GM21423 (cell line): Measurements from ENCODE around the gene SOD2.
"Not testable (repeated sequence)": the region's sequence is repeated elsewhere in the genome, so short reads cannot be mapped to it uniquely, and the experiment has no call there.

ENCODE experiments used
- ATAC-seq: cut with Tn5 transposase; IDR thresholded peaks from one replicate; pipeline ENCODE4 v1.9.1; 2021; ENCODE audit warnings: mild to moderate bottlenecking, moderate library complexity; ENCODE audit not compliant: unreplicated experiment

The SOD2 gene

GRCh38 chr6:159693128-159693893 lies at the start of gene SOD2:
Gene SOD2 (minus strand): TSS chr6:159693241. CDS start chr6:159693167, 74 bp downstream.
- peak; percentile 81 for ATAC-seq

DNA sequence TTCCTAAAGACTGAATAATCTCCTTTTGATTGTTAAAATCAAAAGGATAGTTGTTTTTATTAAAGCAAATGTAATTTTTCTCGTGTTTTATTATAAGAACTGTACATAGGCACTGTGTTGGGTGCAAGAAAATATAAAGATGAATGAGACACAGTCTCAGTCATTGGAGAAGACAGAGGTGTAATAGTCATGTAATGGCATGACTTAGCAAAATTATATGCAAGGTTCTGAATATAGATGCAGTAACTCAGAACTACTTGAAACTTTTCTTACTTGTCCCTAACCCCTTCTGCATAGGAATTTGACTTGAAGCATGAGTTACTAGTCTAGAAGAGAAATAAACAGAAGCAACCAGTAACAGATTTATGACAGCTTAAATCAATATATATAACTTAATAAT lies 49.1 kb upstream of the SOD2 start:
- ATAC-seq: no peak

DNA sequence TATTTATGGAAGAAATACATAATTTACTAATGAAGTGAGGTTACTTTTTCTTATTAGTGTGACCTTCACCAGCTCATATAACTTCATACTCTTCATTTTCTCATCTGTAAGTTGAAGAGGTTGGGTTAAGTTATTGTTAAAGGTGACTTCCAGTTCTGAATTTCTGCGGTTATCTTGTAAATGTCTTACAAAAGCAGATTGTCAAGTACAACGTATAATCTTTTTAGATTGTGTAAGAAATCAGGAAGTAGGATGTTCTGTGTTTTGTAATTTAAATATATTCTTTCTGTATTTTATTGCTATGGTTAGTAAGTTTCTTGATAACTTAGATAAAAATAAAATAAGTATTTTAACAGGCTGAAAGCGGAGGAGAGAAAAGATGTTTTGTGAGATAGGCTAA lies 46.3 kb upstream of the SOD2 start:
- ATAC-seq: no peak

GRCh38 chr6:159736908-159737307 lies 43.9 kb upstream of the SOD2 start:
- no peak for ATAC-seq

DNA sequence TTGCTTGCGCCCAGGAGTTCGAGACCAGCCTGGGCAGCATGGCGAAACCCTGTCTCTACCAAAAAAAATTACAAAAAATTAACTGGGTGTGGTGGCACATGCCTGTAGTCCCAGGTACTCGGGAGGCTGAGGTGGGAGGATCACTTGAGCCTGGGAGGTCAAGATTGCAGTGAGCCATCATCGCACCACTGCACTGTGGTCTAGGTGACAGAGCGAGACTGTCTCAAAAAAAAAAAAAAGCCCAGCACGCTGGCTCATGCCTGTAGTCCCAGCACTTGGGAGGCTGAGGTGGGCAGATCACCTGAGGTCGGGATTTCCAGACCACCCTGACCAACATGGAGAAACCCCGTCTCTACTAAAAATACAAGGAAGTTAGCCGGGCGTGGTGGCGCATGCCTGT lies 40.4 kb upstream of the SOD2 start:
- ATAC-seq: not testable (repeated sequence)

DNA sequence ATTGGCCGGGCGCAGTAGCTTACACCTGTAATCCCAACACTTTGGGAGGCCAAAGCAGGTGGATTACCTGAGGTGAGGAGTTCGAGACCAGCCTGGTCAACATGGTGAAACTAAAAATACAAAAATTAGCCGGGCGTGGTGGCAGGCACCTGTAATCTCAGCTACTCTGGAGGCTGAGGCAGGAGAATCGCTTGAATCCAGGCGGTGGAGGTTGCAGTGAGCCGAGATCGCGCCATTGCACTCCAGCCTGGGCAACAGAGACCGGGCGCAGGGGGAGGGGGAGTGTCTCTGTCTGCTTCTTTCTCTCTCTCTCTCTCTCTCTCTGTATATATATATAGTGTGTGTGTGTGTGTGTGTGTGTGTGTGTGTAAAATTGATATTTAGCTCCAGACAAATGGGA lies 39.5 kb upstream of the SOD2 start:
- ATAC-seq: not testable (repeated sequence)

DNA sequence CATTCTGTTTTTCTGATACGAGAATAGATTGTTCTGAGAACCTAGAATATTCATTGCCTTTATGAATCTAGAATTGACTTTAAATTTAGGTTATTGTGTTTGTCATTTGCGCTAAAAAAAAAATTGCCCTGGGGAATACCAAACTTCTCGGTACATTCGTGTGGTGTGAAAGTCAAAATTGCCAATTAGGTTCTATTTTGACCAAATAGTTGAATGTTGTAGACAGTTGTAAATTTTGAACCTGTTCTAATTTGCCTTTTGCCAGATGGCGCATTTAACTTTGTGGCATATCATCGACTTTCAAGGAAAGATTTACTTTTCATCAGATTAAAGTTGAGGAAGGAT lies 37.3 kb upstream of the SOD2 start:
- no peak for ATAC-seq

DNA sequence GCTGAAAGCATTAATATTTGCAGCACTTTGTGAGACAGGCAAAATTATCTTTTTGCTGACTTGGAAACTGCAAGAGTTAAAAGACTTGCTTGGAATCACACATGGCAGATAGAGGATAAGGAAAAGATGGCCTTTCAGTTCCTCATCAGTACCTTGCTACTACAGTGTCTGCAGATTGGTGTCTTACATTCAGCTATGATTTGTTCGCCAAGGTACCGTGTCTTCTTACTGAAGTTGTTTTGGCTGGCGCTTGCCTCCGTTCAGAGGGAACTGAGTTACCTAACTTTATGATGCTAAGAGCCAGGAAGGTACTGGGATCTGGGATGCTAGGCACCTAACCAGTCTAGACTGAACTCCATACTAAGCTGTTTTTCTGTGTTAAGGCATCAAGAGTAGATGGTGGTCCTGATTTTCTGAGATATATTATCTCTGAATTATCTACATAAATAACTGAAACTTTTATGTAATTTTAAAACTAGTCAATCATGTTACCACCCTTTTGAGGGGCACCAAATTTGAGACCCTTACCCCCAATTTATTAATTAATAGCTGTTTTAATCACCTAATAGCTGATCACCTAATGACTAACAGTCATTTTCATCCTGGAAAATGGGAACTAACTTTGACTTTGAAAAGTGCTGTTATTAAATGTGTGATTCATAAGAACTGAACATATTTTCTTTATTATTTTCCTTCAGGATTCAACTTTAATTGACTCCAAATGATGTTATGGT lies 36.7 kb upstream of the SOD2 start:
- ATAC-seq: no peak

DNA sequence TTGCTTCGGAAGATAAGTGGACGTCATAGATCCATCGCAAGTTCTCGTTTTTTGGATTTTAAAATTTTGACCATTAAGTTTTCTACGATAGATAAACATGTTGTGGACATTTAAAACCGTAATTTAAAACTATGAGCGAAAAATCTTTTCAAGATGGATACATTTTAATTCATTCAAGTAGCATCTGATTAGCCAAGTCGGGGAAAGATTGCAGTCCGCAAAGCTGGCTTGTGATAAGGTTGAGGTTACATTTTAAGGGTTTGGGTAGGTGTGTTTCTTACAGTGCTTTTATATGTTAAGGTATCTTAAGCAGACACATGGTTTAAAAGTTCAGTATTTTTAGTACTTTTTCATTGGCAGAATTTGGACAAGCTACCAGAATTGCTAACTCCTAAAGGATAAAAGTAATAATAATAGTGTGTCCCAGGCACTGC lies 35.5 kb upstream of the SOD2 start:
- ATAC-seq: no peak

DNA sequence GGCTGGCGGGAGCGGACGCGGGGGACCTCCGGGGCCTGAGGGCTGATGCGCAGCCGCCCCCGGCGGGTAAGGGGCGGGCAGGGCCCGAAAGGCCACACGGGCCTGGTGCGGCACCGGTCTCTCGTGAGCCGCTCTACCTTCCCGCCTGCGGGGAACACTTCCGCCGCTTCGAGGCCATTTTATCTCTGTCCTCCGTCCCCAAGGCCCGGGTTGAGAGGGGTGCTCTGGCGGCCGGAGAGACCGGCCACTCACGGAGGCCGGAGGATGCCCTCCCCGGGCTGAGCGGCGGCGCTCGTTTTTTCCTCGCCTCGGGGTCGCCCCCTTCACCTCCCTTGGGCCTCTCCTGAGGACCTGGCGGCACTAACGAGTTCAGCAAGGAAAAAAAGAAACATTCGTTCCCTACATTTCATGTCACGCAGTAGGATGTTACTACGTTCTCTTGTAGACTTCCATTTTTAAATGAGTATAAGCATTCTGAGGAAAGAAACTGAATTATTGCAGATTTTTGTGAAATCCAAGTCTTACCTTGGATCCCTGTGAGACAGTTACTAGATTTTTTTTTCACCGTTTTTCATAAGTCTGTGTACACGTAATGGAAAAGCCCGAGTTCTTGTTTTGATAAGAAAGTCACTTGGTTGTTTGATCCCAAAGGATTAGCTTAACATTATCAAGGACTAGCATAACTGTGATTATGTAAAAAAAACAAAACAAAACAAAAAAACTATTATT lies 34.8 kb upstream of the SOD2 start:
- ATAC-seq: peak; percentile 25

GRCh38 chr6:159726918-159727716 lies 34.1 kb upstream of the SOD2 start, which contains the start of gene WTAP:
Gene WTAP (plus strand): TSS chr6:159727506. CDS start chr6:159736266, 8,760 bp downstream.
- peak; percentile 82 for ATAC-seq

GRCh38 chr6:159726255-159726917 lies 33.3 kb upstream of the SOD2 start:
- peak; percentile 11 for ATAC-seq

DNA sequence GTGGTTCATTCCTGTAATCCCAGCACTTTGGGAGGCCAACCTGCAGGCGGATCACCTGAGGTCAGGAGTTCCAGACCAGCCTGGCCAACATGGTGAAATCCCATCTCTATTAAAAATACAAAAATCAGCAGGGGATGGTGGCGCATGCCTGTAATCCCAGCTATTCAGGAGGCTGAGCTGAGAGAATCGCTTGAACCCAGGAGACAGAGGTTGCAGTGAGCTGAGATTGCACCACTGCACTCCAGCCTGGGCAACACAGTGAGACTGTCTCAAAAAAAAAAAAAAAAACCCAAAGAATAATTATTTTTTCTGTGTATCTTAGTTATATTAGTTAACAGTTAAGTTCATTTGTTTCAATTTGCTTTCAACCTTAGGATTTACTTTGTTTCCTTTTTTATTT lies 32.2 kb upstream of the SOD2 start:
- ATAC-seq: not testable (repeated sequence)

DNA sequence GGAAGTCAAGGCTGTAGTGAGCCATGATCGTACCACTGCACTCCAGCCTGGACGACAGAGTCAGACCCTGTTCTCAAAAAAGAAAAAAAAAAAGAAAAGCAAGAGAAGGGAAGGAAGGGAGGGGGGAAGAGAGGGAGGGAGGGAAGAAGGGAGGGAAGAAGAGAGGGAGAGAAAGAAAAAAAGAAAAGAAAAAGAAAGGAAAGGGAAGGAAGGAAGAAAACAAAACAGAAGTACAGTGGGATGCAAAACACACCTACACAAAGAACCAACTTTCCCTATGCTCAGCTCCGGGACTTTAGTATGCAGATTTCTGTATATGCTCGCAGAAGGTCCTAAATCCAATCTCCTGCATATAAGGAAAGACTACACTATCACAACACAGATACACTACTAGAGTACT lies 31.7 kb upstream of the SOD2 start:
- ATAC-seq: no peak

- no peak for ATAC-seq
These were observed 30.2 kb upstream of the SOD2 start for GRCh38 chr6:159723259-159723658.

- no peak for ATAC-seq
These were observed 29.6 kb upstream of the SOD2 start for GRCh38 chr6:159722655-159723054.

DNA sequence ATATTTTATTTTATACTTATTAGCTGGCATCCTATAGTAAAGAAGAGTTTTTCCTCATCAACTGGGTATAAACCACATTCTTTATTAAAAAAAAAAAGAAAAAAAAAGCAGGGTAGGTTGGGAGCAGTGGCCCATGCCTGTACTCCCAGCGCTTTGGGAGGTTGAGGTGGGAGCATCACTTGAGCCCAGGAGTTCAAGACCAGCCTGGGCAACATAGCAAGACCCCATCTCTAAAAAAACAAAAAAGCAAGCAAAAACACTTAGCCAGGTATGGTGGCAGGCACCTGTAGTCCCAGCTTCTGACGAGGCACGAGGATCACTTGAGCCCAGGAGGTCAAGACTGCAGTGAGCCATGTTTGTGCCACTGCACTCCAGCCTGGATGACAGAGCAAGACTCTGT lies 28.9 kb upstream of the SOD2 start:
- not testable (repeated sequence) for ATAC-seq

DNA sequence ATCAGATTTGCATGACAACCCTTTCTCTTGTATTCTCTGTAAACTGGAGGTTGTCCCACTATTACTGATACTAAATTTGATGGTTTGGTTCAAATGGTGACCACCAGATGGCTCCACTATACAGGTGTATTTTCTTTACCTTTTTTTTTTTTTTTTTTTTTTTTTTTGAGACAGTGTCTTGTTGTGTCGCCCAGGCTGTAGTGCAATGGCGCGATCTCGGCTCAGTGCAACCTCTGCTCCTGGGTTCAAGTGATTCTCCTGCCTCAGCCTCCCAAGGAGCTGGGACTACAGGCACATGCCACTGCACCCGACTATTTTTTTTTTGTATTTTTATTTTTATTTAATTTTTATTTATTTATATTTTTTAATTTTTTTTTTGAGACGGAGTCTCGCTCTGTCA lies 27.7 kb upstream of the SOD2 start:
- ATAC-seq: no peak

GRCh38 chr6:159719287-159719686 lies 26.2 kb upstream of the SOD2 start:
- ATAC-seq: no peak

- no peak for ATAC-seq
These were observed 25.6 kb upstream of the SOD2 start for GRCh38 chr6:159718634-159719033.
